HCT116 (cell line): ENCODE measurements around the gene SRGAP1. TPM values are rescaled to one million over a fixed set of nuclear protein-coding genes. Genes with fewer than 3 reads are reported as not detected.

Experiments used
- ATAC-seq: fragments of 200-7000 bp; cut with Tn5 transposase; 2 replicates; pipeline ENCODE4 v1.9.1; 2020; ENCODE audit warnings: mild to moderate bottlenecking, moderate library complexity
- BruUV-seq: library from RNA; stranded (reverse); fragments of 400-500 nt; replicated peaks from 2 replicates; lab custom pipeline; 2021; lab: Mats Ljungman, UMichigan
- CTCF ChIA-PET: fragments of 300-600 bp; sonication (Branson Sonifier 250); formaldehyde crosslinking; loops from one replicate; lab custom pipeline; 2021; ENCODE audit warnings: antibody characterized with exemption; lab: Charles Lee
- POLR2A ChIA-PET: fragments of 300-600, 350-600 bp; sonication (Branson Sonifier 250); formaldehyde crosslinking; loops from one replicate; lab custom pipeline; 2021; ENCODE audit warnings: antibody characterized with exemption; lab: Charles Lee
- RAD21 ChIA-PET, 2 experiments: fragments of 300-600 bp; sonication (Branson Sonifier 250); formaldehyde crosslinking; loops; one replicate each; lab custom pipeline; 2023; ENCODE audit warnings: low total read pairs in 2 of 2; ENCODE audit not compliant: uncharacterized antibody in 2 of 2, unreplicated experiment in 2 of 2, low non-redundant PET in 1 of 2; lab: Charles Lee
- DNase-seq: peaks from one replicate; pipeline ENCODE4 v3.0.0-alpha.2; 2010; ENCODE audit warnings: low read depth, low spot score
- H2AFZ ChIP-seq: fragments of 200-600 bp; shearing (Covaris generic), sonication (generic); 2 replicates; pipeline ENCODE4 v1.6.1; 2017; ENCODE audit warnings: low read depth, mixed run types, mixed read lengths, antibody characterized with exemption, low read length; ENCODE audit not compliant: poor library complexity, severe bottlenecking
- H3K27ac ChIP-seq: 2 replicates; pipeline ENCODE4 v1.5.1; 2012; ENCODE audit warnings: low read depth, low read length
- H3K27me3 ChIP-seq: fragments of 200-600 bp; sonication (generic); 2 replicates; pipeline ENCODE4 v1.6.1; 2016; ENCODE audit warnings: mixed run types, low read length, mixed read lengths; ENCODE audit not compliant: insufficient read depth
- H3K36me3 ChIP-seq, 2 experiments: fragments of 200-500 bp in 1 of 2; fragments of 200-600 bp in 1 of 2; sonication (Bioruptor generic) in 1 of 2; sonication (generic) in 1 of 2; 2 replicates each; pipeline versions ENCODE4 v1.5.1 to v1.6.1; 2014 to 2016; ENCODE audit warnings: low read length in 2 of 2, inconsistent platforms in 1 of 2, mixed read lengths in 1 of 2, mixed run types in 1 of 2; ENCODE audit not compliant: insufficient read depth in 2 of 2, control insufficient read depth in 1 of 2
- H3K4me1 ChIP-seq, 2 experiments: fragments of 200-600 bp in 1 of 2; sonication (generic) in 1 of 2; 2 replicates each; pipeline versions ENCODE4 v1.5.1 to v1.6.1; 2012 to 2017; ENCODE audit warnings: low read length in 2 of 2, inconsistent platforms in 1 of 2, mild to moderate bottlenecking in 1 of 2, mixed read lengths in 1 of 2, mixed run types in 1 of 2, moderate library complexity in 1 of 2; ENCODE audit not compliant: insufficient read depth in 2 of 2, control insufficient read depth in 1 of 2
- H3K4me2 ChIP-seq: fragments of 200-600 bp; sonication (generic); 2 replicates; pipeline ENCODE4 v1.6.1; 2017; ENCODE audit warnings: mixed run types, low read length, mixed read lengths
- H3K4me3 ChIP-seq, 2 experiments: fragments of 200-600 bp in 1 of 2; sonication (generic) in 1 of 2; replicated peaks in 1 of 2; 2 replicates each; pipeline ENCODE4 v1.5.1; 2011 to 2016; ENCODE audit warnings: low read length in 2 of 2, control low read depth in 1 of 2, low read depth in 1 of 2, mild to moderate bottlenecking in 1 of 2, mixed read lengths in 1 of 2, mixed run types in 1 of 2
- H3K79me2 ChIP-seq: fragments of 200-600 bp; sonication (generic); 2 replicates; pipeline ENCODE4 v1.6.1; 2017; ENCODE audit warnings: mild to moderate bottlenecking, mixed run types, low read length, moderate library complexity, mixed read lengths; ENCODE audit not compliant: insufficient read depth
- H3K9ac ChIP-seq: fragments of 200-600 bp; sonication (generic); 2 replicates; pipeline ENCODE4 v1.6.1; 2016; ENCODE audit warnings: low read length, mixed read lengths
- H3K9me2 ChIP-seq: fragments of 200-600 bp; sonication (generic), shearing (Covaris generic); 2 replicates; pipeline ENCODE4 v1.6.1; 2017; ENCODE audit warnings: mixed run types, mild to moderate bottlenecking, moderate library complexity; ENCODE audit not compliant: insufficient read depth
- H3K9me3 ChIP-seq, 2 experiments: fragments of 200-500 bp in 1 of 2; fragments of 200-600 bp in 1 of 2; sonication (Bioruptor generic) in 1 of 2; sonication (generic) in 1 of 2; 2 replicates each; pipeline ENCODE4 v1.6.1; 2014 to 2017; ENCODE audit warnings: low read length in 2 of 2, mixed read lengths in 2 of 2, inconsistent platforms in 1 of 2, low read depth in 1 of 2, mild to moderate bottlenecking in 1 of 2, mixed run types in 1 of 2, moderate library complexity in 1 of 2; ENCODE audit not compliant: control insufficient read depth in 1 of 2, insufficient read depth in 1 of 2
- H4K20me1 ChIP-seq: fragments of 200-600 bp; sonication (generic), shearing (Covaris generic); 2 replicates; pipeline ENCODE4 v1.6.1; 2017; ENCODE audit warnings: mixed run types, mild to moderate bottlenecking, moderate library complexity; ENCODE audit not compliant: insufficient read depth
- CEBPB ChIP-seq: IDR thresholded peaks from 2 replicates; pipeline ENCODE4 v1.6.1; 2012; ENCODE audit warnings: low read depth
- EGR1 ChIP-seq: IDR thresholded peaks from 2 replicates; pipeline ENCODE4 v1.6.1; 2012; ENCODE audit warnings: low read depth
- FOSL1 ChIP-seq: IDR thresholded peaks from 2 replicates; pipeline ENCODE4 v1.6.1; 2012; ENCODE audit warnings: low read depth
- JUND ChIP-seq: IDR thresholded peaks from 2 replicates; pipeline ENCODE4 v1.6.1; 2012
- RAD21 ChIP-seq: IDR thresholded peaks from 2 replicates; pipeline ENCODE4 v1.6.1; 2012; ENCODE audit warnings: low read depth, mild to moderate bottlenecking
- SIN3A ChIP-seq: IDR thresholded peaks from 2 replicates; pipeline ENCODE4 v1.6.1; 2012; ENCODE audit warnings: low read depth
- SP1 ChIP-seq: IDR thresholded peaks from 2 replicates; pipeline ENCODE4 v1.6.1; 2012; ENCODE audit warnings: low read depth
- ZFX ChIP-seq: fragments of 450-650 bp; IDR thresholded peaks from 2 replicates; pipeline ENCODE4 v1.6.1; 2017
- intact Hi-C: fragments of 100-400 bp; cut with micrococcal nuclease; formaldehyde crosslinking; loops from 2 replicates; pipeline ENCODE4 v1.10.0; 2022
- total RNA-seq: library from RNA; stranded (reverse); gene quantifications from one replicate; pipeline ENCODE4 v1.2.1, GENCODE V29; 2021; ENCODE audit not compliant: unreplicated experiment
- TF ChIP-seq, protein P1 (sequence below): IDR thresholded peaks from 2 replicates; pipeline ENCODE4 v1.6.1; 2012
- TF ChIP-seq, protein P2 (sequence below): IDR thresholded peaks from 2 replicates; pipeline ENCODE4 v1.6.1; 2011; ENCODE audit warnings: mild to moderate bottlenecking, low read length, moderate library complexity; ENCODE audit not compliant: insufficient replicate concordance; ENCODE audit errors: extremely low read depth
- TF ChIP-seq, protein P3 (sequence below): IDR thresholded peaks from 2 replicates; pipeline ENCODE4 v1.6.1; 2012
- TF ChIP-seq, protein P4 (sequence below): IDR thresholded peaks from 2 replicates; pipeline ENCODE4 v1.6.1; 2012; ENCODE audit warnings: low read depth

Gene SRGAP1
- total RNA-seq, 1 experiment from 2014 or later, result 16.6 TPM

DNA sequence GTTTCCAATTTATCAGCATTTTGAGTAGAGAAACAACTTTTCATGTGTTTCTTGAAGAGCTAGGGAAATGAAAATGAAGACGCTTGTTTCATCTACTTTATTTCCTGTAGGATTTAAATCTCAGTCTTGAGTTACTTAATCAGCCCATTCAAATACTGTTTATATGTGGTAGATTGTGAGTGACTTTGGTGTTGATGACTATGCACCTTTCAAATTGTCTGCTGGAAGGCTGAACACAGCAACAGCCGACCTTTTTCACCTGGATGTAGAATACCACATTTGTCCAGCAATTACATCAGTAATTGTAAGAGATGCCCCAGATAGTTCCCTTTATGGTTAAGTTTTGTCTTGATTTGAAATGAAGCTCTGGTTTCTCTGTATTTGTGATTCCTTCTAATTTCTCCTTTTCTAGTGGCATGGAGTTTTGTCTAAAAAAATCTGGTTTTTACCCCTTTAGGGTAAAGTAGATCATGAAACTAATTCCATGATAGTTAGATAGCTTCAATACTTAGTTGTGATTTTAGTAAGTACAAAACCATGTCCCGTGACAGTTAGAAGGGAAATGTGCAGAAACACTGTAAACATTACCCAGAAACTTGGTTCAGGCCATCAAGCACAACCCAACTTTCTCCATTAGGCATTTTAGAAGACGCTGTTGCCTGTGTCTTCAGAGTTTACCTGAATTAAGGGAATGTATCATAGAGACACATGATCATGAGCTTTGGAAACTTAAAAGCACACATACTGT is 165.0 kb downstream of the SRGAP1 start:
- no peaks in the 10 kb centered on the region for H3K9me2 ChIP-seq
- POLR2A ChIA-PET, result no interaction called here
- H3K4me1 ChIP-seq, result peaks cover 0 to 32% of the 10 kb centered on the region in 2 experiments; a peak in 2 of 4 replicates
- H3K27me3 ChIP-seq, result no peaks in the 10 kb centered on the region
- intact Hi-C loops, result no loop called here
- no peaks in the 10 kb centered on the region for H3K36me3 ChIP-seq
- ATAC-seq (no peak), DNase-seq (no peak)
- H3K9ac ChIP-seq, result no peak overlapping the region
- no peaks in the 10 kb centered on the region for H4K20me1 ChIP-seq
- H2AFZ ChIP-seq, result no peak overlapping the region
- H3K4me2 ChIP-seq, result 0 out of 2 replicates have a peak overlapping the region, but pooled peaks have one; percentile 8
- no peak overlapping the region for H3K27ac ChIP-seq
- no peaks in the 10 kb centered on the region for H3K9me3 ChIP-seq
- no peaks in the 10 kb centered on the region for H3K79me2 ChIP-seq
- RAD21 ChIA-PET, result no interaction called here
- BruUV-seq, result no TSS peak
- H3K4me3 ChIP-seq, result no peak overlapping the region
- TF ChIP-seq RAD21, result no peak
- TF ChIP-seq EGR1, result no peak
- TF ChIP-seq, protein P1, sequence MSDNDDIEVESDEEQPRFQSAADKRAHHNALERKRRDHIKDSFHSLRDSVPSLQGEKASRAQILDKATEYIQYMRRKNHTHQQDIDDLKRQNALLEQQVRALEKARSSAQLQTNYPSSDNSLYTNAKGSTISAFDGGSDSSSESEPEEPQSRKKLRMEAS, result no peak
- TF ChIP-seq, protein P2, sequence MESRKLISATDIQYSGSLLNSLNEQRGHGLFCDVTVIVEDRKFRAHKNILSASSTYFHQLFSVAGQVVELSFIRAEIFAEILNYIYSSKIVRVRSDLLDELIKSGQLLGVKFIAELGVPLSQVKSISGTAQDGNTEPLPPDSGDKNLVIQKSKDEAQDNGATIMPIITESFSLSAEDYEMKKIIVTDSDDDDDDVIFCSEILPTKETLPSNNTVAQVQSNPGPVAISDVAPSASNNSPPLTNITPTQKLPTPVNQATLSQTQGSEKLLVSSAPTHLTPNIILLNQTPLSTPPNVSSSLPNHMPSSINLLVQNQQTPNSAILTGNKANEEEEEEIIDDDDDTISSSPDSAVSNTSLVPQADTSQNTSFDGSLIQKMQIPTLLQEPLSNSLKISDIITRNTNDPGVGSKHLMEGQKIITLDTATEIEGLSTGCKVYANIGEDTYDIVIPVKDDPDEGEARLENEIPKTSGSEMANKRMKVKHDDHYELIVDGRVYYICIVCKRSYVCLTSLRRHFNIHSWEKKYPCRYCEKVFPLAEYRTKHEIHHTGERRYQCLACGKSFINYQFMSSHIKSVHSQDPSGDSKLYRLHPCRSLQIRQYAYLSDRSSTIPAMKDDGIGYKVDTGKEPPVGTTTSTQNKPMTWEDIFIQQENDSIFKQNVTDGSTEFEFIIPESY, result no peak
- TF ChIP-seq SP1, result no peak
- no peak for TF ChIP-seq CEBPB
- no peak for TF ChIP-seq FOSL1
- TF ChIP-seq, protein P3, sequence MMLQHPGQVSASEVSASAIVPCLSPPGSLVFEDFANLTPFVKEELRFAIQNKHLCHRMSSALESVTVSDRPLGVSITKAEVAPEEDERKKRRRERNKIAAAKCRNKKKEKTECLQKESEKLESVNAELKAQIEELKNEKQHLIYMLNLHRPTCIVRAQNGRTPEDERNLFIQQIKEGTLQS, result no peak
- TF ChIP-seq, protein P4, sequence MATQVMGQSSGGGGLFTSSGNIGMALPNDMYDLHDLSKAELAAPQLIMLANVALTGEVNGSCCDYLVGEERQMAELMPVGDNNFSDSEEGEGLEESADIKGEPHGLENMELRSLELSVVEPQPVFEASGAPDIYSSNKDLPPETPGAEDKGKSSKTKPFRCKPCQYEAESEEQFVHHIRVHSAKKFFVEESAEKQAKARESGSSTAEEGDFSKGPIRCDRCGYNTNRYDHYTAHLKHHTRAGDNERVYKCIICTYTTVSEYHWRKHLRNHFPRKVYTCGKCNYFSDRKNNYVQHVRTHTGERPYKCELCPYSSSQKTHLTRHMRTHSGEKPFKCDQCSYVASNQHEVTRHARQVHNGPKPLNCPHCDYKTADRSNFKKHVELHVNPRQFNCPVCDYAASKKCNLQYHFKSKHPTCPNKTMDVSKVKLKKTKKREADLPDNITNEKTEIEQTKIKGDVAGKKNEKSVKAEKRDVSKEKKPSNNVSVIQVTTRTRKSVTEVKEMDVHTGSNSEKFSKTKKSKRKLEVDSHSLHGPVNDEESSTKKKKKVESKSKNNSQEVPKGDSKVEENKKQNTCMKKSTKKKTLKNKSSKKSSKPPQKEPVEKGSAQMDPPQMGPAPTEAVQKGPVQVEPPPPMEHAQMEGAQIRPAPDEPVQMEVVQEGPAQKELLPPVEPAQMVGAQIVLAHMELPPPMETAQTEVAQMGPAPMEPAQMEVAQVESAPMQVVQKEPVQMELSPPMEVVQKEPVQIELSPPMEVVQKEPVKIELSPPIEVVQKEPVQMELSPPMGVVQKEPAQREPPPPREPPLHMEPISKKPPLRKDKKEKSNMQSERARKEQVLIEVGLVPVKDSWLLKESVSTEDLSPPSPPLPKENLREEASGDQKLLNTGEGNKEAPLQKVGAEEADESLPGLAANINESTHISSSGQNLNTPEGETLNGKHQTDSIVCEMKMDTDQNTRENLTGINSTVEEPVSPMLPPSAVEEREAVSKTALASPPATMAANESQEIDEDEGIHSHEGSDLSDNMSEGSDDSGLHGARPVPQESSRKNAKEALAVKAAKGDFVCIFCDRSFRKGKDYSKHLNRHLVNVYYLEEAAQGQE, result no peak
- TF ChIP-seq JUND, result no peak
- no peak for TF ChIP-seq ZFX
- TF ChIP-seq SIN3A, result no peak
- CTCF ChIA-PET, result no interaction called here
